NCI-H1105 treated with DMSO at 0.1 percent for 48 hours (cell line): Measurements from ENCODE around the gene FKBP4.
"Not testable (repeated sequence)": the region's sequence is repeated elsewhere in the genome, so short reads cannot be mapped to it uniquely, and the experiment has no call there.

Experiments used
- DNase-seq: peaks from one replicate; lab custom pipeline; 2025; lab: John Stamatoyannopoulos, UW

The FKBP4 gene

DNA sequence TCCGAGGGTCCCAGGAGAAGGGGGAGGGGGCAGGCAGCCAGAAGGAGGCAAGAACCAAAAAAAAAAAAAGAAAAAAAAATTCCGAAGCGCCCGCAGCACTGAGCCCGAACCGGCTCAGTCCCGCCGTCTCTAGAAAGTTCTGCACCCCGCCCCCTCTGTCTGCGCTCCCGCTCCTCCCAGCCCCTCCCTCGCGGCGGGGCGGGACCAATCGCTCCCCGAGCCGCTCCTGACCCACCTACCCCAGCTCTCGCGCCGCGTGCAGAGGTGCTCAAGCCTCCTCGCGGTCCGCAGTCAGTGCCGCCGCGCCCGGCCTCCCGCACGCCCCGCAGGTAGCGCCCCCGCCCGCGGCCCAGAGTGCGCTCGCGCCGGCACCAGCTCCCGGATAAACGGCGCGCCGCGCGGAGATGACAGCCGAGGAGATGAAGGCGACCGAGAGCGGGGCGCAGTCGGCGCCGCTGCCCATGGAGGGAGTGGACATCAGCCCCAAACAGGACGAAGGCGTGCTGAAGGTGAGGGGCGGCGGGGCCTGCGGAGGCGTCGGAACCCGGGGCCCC, at the start of gene FKBP4:
FKBP4 (plus strand) TSS at position 235 of the 554 bp plus-strand sequence; CDS start at position 405, 170 bp downstream.
- peak; percentile 71 for DNase-seq

DNA sequence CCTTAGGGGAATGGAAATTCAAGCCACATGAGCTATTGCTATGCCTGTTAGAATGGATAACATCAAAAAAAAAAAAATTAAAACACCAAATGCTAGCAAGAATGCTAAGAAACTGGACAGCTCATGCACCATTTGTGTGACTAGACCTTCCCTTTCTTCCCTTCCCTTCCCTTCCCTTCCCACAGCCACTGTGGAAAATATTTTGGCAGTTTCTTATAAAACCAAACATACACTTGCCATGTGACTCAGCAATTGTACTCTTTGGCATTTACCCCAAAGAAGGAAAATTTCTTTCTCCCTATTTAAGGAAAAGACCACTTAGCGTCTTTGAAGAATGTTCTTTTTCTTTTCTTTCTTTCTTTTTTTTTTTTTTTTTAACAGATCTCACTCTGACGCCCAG, 49.1 kb upstream of the FKBP4 start:
- no peak for DNase-seq

DNA sequence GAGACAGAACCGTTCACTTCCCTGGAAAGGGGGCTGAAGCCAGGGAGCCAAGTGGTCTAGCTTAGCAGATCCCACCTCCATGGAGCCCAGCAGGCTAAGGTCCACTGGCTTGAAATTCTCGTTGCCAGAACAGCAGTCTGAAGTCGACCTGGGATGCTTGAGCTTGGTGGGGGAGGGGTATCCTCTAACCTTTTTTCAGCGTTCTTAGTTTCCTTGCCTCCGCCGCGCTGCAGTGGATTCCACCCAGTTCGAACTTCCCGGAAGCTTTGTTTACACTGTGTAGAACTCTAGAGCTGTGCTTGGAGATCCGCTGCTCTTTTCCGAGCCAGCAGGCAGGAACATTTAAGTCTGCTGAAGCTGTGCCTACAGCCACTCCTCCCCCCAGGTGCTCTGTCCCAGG, 45.2 kb upstream of the FKBP4 start:
- no peak for DNase-seq

- DNase-seq, result no peak
Observed at GRCh38 chr12:2750185-2750584, 44.6 kb upstream of the FKBP4 start.

- no peak for DNase-seq
Observed at GRCh38 chr12:2751230-2751629, 43.5 kb upstream of the FKBP4 start.

DNA sequence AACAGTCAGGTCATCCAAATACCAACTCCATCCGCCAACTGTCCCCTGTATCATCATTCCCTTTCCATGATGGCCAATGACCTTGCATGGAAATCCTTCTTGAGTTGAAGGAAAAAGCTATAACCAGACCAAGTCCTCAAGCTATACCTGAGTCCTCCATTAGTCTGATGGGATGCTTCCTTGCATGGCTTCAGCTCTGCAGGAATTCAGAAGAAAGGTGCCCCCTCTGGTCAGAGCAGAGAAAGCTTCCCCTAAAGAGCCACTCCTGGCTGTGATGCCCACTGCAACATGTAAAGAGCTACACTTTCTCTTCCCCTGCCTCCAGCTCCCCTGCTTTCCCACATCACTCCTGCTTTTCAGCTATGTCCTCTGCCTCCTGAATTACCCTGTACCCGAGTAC, 43.1 kb upstream of the FKBP4 start:
- no peak for DNase-seq

DNA sequence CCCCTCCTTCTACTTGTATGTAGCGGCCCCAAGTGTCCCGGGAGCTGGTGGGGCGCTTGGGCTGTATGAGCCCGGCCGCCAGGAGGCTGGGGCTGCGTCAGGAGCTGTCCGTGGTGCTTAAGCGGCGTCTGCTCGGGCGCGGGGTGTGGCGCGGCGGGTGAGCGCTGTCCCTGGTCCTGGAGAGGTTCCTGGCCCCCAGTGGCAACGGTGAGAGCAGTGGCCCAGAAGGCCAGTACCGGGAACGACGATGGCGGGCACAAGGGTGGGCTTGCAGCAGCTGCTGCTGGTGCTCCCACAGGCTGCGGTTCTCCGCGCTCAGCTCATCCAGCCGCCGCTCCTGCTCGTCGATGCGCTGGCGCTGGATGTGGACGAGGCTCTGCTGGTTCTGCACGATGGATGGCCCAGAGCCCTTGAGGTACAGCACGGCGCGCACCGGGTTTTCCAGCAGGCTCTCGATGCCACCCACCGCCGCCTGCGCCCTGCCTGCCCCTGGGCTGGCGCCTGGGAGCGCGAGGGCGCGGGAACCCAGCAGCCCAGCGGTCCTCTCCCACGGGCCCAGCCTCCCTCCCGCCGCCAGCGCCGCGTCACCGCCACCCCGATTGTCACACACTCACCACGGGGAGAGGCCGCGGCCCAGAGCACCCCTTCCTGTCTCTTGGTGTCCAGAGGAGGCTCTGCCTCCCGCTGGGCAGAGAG, 41.9 kb upstream of the FKBP4 start:
- peak; percentile 15 for DNase-seq

DNA sequence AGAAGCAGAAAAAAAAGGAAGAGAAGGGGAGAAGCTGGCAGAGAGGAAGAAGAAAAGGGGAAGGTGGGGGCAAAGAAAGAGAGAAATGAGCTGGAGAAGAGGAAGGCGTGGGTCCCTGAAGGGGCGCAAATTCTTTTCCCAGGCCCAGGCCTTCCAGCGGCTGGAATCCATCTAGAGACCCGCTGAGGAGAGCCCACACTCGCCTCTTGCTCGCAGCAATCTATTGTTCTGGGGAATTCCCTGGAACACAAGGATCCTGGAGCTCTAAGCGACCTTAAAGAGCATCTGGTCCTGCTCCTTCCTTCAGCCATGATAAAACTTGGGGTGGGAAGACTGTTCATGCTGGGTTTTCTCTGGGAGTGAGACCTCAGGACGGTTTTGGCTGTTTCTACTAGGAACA, 41.2 kb upstream of the FKBP4 start:
- no peak for DNase-seq

DNA sequence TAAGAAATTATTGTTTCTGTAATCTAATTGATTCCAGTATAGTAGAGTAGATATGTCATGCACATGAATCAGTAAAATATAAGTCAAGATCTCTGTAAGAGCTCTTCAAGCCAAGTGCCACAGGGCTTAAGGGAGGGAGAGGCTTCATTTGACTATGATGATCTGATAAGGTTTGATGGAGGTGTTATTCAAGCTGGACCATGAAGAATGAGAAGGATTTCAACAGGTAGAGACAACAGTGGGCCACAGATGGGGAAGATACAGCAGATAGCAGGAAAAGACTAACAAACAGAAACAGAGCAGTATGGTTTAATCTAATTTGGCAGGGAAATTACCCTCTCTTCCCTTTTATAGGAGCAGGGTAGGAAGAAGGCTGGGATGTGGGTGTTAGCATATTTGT, 40.6 kb upstream of the FKBP4 start:
- DNase-seq, result no peak

- DNase-seq, result no peak
Observed at GRCh38 chr12:2756756-2757155, 38.0 kb upstream of the FKBP4 start.

DNA sequence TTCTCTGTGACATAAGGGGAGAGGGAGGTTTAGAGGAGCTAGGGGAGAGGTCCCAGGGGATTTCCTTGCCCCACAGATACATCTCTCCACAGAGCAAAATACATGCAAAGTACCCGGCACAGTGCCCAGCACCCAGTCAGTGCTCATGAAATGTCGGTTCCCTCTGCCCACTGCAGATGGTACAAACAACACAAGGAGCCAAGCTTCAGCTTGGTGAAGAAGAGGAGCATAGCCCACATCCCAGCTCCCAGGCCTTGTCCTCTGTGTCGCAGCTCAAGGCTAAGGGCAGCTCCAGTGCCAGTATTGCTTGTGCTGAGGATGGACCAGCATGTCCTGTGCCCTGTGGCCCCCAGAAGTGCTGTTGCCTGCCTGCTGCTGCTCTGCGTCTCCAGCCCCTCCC, 35.0 kb upstream of the FKBP4 start:
- no peak for DNase-seq

GRCh38 chr12:2764398-2764797, 30.4 kb upstream of the FKBP4 start:
- no peak for DNase-seq

- no peak for DNase-seq
Observed at GRCh38 chr12:2765052-2765451, 29.7 kb upstream of the FKBP4 start.

DNA sequence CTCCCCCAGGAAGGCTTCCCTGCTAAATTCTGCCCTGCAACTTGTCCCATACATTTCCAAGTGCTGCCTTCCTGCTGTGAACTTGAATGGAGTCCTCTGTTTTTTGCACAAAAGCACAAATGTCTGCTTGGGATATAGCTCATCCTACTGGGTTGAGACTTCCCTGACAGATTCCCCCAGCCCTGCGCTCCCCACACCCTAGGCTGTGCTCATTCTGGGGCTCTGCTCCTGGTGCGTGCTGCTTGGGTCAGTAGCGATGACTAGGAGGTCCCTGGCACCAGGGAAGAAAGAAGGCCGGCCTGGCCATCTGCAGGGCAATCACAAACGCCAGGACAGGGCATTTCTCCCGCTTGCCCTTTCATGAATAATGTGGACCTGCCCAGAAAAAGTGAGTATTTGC, 29.2 kb upstream of the FKBP4 start:
- DNase-seq, result no peak

DNA sequence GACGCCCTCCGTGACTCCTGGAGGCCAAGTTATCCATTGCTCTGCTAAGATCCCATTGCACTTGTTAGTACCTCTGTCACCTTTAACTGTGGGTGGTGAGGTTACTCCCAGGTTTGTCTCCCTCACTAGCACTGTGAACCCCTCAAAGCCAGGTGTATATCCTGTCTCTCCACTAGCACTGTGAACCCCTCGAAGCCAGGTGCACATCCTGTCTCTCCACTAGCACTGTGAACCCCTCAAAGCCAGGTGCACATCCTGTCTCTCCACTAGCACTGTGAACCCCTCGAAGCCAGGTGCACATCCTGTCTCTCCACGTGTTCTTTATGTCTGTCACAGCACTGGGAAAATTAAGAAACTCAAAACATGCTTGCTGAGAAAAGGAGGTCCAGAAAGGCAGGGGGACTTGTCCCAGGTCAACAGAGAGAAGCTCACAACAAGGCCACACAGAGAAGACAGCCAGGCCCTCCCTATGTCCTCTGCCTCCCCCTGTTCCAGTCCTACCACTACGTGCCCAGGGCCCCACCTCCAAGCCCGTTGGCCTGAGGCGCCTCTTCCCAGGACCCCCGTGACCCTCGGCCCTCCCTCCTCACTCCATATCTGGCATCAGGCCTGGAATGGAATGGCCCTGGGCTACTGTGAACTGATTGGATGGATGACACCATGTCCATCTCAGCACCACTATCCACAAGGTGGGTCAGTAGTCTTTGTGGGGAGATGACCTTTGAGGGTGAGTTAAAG, 26.4 kb upstream of the FKBP4 start:
- DNase-seq, result no peak

GRCh38 chr12:2769866-2770533, 24.8 kb upstream of the FKBP4 start:
- DNase-seq, result no peak

- DNase-seq, result not testable (repeated sequence)
Observed at GRCh38 chr12:2770544-2770943, 24.2 kb upstream of the FKBP4 start.

DNA sequence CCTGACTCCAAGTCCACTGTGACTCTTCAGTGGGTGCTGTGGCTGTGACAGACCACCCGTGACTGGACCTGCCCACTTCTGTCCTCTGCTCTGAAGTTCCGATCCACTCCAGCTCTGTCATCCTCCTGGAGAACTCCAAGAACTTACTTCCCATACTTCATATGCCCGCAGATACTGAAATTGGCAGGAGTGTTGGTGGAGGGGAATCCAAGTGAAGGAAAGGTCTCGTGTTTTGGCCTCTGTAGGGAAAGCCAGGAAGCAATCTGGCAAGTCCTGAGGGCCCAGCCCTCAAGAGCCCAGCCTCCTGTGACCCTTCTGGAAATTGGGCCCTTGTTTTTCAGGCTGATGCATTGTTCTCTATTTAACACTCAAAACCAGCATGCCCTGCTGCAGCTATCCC, 22.4 kb upstream of the FKBP4 start:
- no peak for DNase-seq

DNA sequence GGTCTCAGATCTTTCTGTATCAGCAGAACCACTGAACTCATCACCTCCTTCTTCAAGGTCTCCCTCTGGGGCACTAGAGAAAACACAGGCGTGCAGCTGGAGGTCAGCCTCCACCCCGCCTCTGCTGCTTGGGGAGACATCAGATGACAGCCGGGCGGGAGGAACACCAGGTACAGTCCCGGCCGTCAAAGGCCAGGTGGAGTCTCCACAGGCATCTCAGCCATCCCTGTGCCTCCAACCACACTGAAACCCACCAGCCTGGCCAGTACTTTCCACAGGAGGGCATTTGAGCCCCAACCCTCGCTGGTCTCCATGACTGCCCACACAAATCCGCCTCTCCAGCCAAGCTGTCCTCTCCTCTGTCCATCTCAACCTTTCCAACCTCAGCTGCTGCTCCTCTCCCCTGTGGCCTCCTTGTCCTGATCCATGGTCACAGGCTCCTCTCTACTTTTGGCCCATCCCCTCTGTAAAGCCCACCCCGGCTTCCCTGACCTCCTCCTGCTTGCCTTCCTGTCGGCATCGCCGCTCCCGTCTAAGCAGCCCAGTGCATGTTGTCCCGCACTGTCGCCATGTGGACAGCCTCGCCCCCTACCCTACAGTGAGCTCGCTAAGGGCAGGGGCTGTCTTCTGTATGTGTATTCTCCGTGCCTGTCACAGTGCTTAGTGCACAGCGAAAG, 21.4 kb upstream of the FKBP4 start:
- DNase-seq, result no peak

- no peak for DNase-seq
Observed at GRCh38 chr12:2775431-2775830, 19.3 kb upstream of the FKBP4 start.

DNA sequence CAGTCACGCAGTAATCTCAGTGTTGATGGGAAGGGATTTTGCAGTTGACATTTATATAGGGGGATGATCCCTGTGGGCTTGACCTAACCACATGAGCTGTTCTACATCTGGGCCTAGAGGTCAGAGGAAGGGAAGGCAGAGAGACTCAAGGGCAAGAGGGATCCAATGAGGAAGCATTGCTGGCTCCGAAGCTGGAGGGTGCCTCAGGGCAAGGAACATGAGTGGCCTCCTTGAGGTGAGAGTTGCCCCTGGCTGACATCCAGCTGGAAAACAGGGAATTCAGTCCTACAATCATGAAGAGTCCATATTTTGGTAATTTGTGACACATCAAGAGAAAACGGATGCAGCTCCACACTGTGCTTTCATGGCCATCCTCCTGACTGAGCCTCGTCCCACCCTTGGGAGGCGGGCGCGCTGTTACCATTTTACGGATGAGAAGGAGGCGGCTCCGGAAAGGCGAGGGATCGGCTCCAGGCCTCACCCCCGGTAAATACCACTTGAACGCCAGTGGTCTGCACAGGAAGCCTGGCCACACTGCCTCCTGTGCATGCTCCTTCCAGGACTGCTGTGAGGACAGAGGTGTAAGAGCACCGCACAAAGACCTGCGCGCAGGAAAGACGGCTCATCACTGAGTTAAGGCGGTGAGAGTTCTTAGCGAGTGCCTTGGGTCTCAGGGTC, 18.5 kb upstream of the FKBP4 start:
- DNase-seq, result no peak

GRCh38 chr12:2779281-2779680, 15.5 kb upstream of the FKBP4 start:
- no peak for DNase-seq
